ENCODE data around the gene B4GALT7.

B4GALT7 gene

GRCh38 chr5:177602458-177602830, 2.5 kb downstream of the B4GALT7 start:
- Histone ChIP-seq H3K27ac (replicated peaks) (no peak overlapping the region), H3K27me3 (ENCODE audit: insufficient read depth, poor library complexity, severe bottlenecking) (no peaks in the 10 kb centered on the region), H3K4me3 (replicated peaks; ENCODE audit: insufficient read depth, low read length) (no peak overlapping the region)
- TF ChIP-seq CTCF (IDR thresholded peaks at IDR 0.05; ENCODE audit: insufficient read depth, low read length) (no peak), POLR2AphosphoS5 (IDR thresholded peaks at IDR 0.05; ENCODE audit: low read depth) (no peak), GABPA (IDR thresholded peaks at IDR 0.05; ENCODE audit: low read depth) (no peak), SPI1 (IDR thresholded peaks at IDR 0.05; ENCODE audit: borderline replicate concordance, low read depth) (no peak), REST (IDR thresholded peaks at IDR 0.05; ENCODE audit: insufficient replicate concordance, low read depth) (no peak)
- no peak for DNase-seq (ENCODE audit: low read depth in 1 of 2, low spot score in 1 of 2)

GRCh38 chr5:177603631-177604030, 3.7 kb downstream of the B4GALT7 start:
- H3K27me3 ChIP-seq (ENCODE audit: insufficient read depth, poor library complexity, severe bottlenecking): no peaks in the 10 kb centered on the region
- no peak for TF ChIP-seq SPI1 (IDR thresholded peaks at IDR 0.05; ENCODE audit: borderline replicate concordance, low read depth)
- DNase-seq (ENCODE audit: low read depth in 1 of 2, low spot score in 1 of 2): no peak
- no peak overlapping the region for H3K4me3 ChIP-seq (replicated peaks; ENCODE audit: insufficient read depth, low read length)
- no peak overlapping the region for H3K27ac ChIP-seq (replicated peaks)

DNA sequence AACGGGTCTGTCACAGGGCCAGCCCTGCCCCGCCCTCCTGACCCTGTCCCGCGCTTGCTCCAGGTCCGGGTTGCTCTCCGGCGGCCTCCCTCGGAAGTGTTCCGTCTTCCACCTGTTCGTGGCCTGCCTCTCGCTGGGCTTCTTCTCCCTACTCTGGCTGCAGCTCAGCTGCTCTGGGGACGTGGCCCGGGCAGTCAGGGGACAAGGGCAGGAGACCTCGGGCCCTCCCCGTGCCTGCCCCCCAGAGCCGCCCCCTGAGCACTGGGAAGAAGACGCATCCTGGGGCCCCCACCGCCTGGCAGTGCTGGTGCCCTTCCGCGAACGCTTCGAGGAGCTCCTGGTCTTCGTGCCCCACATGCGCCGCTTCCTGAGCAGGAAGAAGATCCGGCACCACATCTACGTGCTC, 4.2 kb downstream of the B4GALT7 start:
- DNase-seq (ENCODE audit: low read depth in 1 of 2, low spot score in 1 of 2): no peak
- no peak overlapping the region for H3K4me3 ChIP-seq (replicated peaks; ENCODE audit: insufficient read depth, low read length)
- H3K27ac ChIP-seq (replicated peaks): no peak overlapping the region
- TF ChIP-seq POLR2AphosphoS5 (IDR thresholded peaks at IDR 0.05; ENCODE audit: low read depth): no peak
- no peak for TF ChIP-seq SPI1 (IDR thresholded peaks at IDR 0.05; ENCODE audit: borderline replicate concordance, low read depth)
- no peak for TF ChIP-seq REST (IDR thresholded peaks at IDR 0.05; ENCODE audit: insufficient replicate concordance, low read depth)
- TF ChIP-seq CTCF (IDR thresholded peaks at IDR 0.05; ENCODE audit: insufficient read depth, low read length): no peak
- no peak for TF ChIP-seq GABPA (IDR thresholded peaks at IDR 0.05; ENCODE audit: low read depth)
- no peaks in the 10 kb centered on the region for H3K27me3 ChIP-seq (ENCODE audit: insufficient read depth, poor library complexity, severe bottlenecking)

DNA sequence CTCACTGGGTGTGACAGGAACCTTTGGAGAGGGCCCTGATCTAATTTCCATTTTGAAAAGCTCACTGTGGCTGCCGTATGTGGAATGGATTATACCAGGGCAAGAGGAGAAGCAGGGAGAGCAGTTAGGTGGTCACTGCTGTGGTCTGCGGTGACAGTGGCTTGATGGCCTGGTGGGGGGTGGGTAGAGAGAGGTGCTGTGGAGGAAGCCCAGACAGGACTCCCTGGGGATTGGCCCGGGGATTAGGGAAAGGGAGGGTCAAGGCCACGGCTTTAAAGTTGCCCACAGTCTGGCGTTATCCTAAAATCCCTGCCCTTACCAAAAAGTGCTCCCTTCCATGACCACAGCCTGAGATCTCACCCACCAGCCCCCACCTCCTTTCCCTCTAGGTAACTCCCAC, 4.7 kb downstream of the B4GALT7 start:
- H3K27me3 ChIP-seq (ENCODE audit: insufficient read depth, poor library complexity, severe bottlenecking): no peaks in the 10 kb centered on the region
- no peak overlapping the region for H3K4me3 ChIP-seq (replicated peaks; ENCODE audit: insufficient read depth, low read length)
- DNase-seq (ENCODE audit: low read depth in 1 of 2, low spot score in 1 of 2): no peak
- no peak overlapping the region for H3K27ac ChIP-seq (replicated peaks)
- TF ChIP-seq CTCF (IDR thresholded peaks at IDR 0.05; ENCODE audit: insufficient read depth, low read length) (no peak), SPI1 (IDR thresholded peaks at IDR 0.05; ENCODE audit: borderline replicate concordance, low read depth) (no peak), REST (IDR thresholded peaks at IDR 0.05; ENCODE audit: insufficient replicate concordance, low read depth) (no peak), GABPA (IDR thresholded peaks at IDR 0.05; ENCODE audit: low read depth) (no peak), POLR2AphosphoS5 (IDR thresholded peaks at IDR 0.05; ENCODE audit: low read depth) (no peak)
